ENCODE results near the gene VGLL2.

Gene VGLL2

GRCh38 chr6:117269638-117270054 lies 4.3 kb downstream of the VGLL2 start:
- no peak for DNase-seq

GRCh38 chr6:117270055-117270842 lies 4.9 kb downstream of the VGLL2 start:
- no peak for DNase-seq

- no peak for DNase-seq
Observed at GRCh38 chr6:117270843-117271507, 5.6 kb downstream of the VGLL2 start.

- no peak for DNase-seq
Observed at GRCh38 chr6:117272032-117272866, 6.9 kb downstream of the VGLL2 start.

- no peak for DNase-seq
Observed at GRCh38 chr6:117272891-117273290, 7.5 kb downstream of the VGLL2 start.

GRCh38 chr6:117275205-117275604 lies 9.8 kb downstream of the VGLL2 start:
- no peak for DNase-seq

GRCh38 chr6:117275711-117276110 lies 10.4 kb downstream of the VGLL2 start:
- no peak for DNase-seq

- no peak for DNase-seq
Observed at GRCh38 chr6:117276778-117277316, 11.5 kb downstream of the VGLL2 start.

- DNase-seq = no peak
Observed at GRCh38 chr6:117280922-117281321, 15.6 kb downstream of the VGLL2 start.

- DNase-seq = no peak
Observed at GRCh38 chr6:117288083-117288715, 22.8 kb downstream of the VGLL2 start.

GRCh38 chr6:117290173-117290846 lies 25.0 kb downstream of the VGLL2 start:
- DNase-seq = no peak

GRCh38 chr6:117298941-117299340 lies 33.6 kb downstream of the VGLL2 start:
- DNase-seq = no peak

GRCh38 chr6:117303323-117303722 lies 38.0 kb downstream of the VGLL2 start:
- no peak for DNase-seq

GRCh38 chr6:117304446-117304845 lies 39.1 kb downstream of the VGLL2 start:
- DNase-seq = no peak

- DNase-seq = no peak
Observed at GRCh38 chr6:117306227-117306790, 41.0 kb downstream of the VGLL2 start.

- DNase-seq = no peak
Observed at GRCh38 chr6:117307655-117308054, 42.3 kb downstream of the VGLL2 start.

GRCh38 chr6:117309069-117309468 lies 43.7 kb downstream of the VGLL2 start:
- DNase-seq = no peak

- DNase-seq = no peak
Observed at GRCh38 chr6:117309611-117310010, 44.3 kb downstream of the VGLL2 start.

GRCh38 chr6:117311310-117311709 lies 46.0 kb downstream of the VGLL2 start:
- no peak for DNase-seq

- DNase-seq = no peak
Observed at GRCh38 chr6:117311726-117312125, 46.4 kb downstream of the VGLL2 start.

- no peak for DNase-seq
Observed at GRCh38 chr6:117317261-117317660, 51.9 kb downstream of the VGLL2 start.
